Measurements from ENCODE around the gene MAT1A.

MAT1A gene

DNA sequence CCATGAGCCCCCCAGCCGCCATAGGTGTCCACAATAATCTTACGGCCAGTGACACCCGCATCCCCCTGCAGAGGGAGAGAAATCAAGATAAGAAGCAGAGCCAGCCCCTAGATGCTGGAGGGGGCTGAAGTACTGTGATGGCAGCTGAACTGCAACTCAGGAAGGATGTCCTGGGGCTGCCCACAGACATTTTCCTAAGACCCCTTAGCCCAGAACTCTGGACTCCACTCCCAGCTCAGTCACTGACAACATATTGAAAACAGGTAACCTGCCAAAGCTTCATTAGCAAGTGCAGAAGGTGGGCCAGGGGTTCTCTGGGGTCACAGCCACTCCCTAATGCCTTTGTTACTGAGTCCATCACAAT lies 14.3 kb downstream of the MAT1A start:
- no peak overlapping the region for H3K27ac ChIP-seq (ENCODE audit: low read depth, low read length)
- H3K36me3 ChIP-seq (ENCODE audit: insufficient read depth, low read length), result no peaks in the 10 kb centered on the region
- H3K79me2 ChIP-seq (ENCODE audit: control insufficient read depth, insufficient read depth, low read length, unreplicated experiment), result no peaks in the 10 kb centered on the region
- H3K27me3 ChIP-seq (ENCODE audit: insufficient read depth, low read length), result peaks cover 47% of the 10 kb centered on the region
- no peak overlapping the region for H2AFZ ChIP-seq (ENCODE audit: low read length, unreplicated experiment)
- no peak overlapping the region for H3K4me3 ChIP-seq (ENCODE audit: low read depth, low read length)
- H3K4me1 ChIP-seq (ENCODE audit: control insufficient read depth, insufficient read depth, low read length, unreplicated experiment), result peaks cover 3% of the 10 kb centered on the region

DNA sequence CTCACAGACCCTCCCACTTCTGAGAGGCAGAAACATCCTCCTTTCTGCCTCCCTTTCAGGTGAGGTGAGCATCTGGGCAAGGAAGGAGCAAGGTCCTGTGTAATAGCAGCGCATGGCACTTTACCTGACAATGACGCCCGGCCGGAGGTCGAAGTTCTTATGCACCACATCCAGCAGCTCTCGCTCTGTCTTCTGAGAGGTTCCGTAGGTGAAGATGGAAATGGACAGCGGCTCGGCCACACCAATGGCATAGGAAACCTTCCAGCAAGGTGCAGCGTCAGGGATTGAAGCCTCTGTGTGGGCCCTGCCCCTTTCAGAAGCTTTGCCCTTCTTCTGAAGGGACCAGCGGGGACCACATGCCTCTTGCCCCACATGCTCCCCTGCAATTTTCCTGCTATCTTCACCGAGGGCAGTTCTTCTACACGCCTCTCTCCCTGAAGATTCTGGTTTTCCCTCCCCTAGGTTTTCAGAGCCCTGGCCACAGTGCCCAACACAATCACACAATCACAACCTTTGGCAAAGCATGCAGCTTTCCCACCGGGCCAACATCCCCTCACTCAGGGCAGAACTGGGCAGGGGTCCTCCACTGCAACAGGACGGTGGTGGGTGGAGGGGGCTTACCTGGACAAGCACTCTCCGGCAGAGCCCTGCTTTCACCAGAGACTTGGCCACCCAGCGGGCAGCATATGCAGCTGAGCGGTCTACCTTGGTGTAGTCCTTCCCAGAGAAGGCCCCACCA lies 14.9 kb downstream of the MAT1A start:
- Histone ChIP-seq H3K27me3 (ENCODE audit: insufficient read depth, low read length) (peaks cover 47% of the 10 kb centered on the region), H2AFZ (ENCODE audit: low read length, unreplicated experiment) (no peak overlapping the region), H3K79me2 (ENCODE audit: control insufficient read depth, insufficient read depth, low read length, unreplicated experiment) (no peaks in the 10 kb centered on the region), H3K4me1 (ENCODE audit: control insufficient read depth, insufficient read depth, low read length, unreplicated experiment) (peaks cover 3% of the 10 kb centered on the region), H3K27ac (ENCODE audit: low read depth, low read length) (no peak overlapping the region), H3K36me3 (ENCODE audit: insufficient read depth, low read length) (no peaks in the 10 kb centered on the region), H3K4me3 (ENCODE audit: low read depth, low read length) (no peak overlapping the region)

DNA sequence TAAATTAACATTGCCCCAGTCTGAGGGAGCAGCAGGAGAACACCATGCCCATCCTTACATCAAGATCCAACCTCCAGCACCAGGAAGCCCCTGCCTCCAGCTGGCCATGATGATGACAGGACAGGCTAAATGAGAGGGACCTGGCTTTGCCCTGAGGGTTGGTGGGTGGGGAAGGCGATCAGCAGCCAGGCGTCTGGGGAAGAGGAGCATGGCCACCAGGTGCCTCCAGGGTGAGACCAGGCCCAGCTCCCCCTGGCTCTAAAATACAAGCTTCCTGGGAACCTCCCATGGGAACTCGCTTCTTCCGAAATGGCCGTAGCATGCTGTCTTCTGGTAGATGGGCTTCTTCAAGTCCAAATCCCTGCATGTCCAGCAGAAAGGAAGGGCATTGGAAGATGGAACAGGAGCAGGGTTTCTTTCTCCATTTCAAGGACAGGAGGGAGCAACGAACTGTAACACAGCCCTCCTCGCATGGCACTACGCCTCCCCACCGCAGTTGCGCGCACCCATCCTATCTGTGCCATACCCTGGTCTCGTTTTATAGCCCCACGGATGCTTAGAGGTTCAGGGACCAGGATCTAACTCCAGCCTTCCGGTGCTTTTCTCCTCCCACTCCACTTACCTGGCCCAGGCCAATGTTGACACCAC lies 15.8 kb downstream of the MAT1A start:
- Histone ChIP-seq H2AFZ (ENCODE audit: low read length, unreplicated experiment) (no peak overlapping the region), H3K36me3 (ENCODE audit: insufficient read depth, low read length) (no peaks in the 10 kb centered on the region)

DNA sequence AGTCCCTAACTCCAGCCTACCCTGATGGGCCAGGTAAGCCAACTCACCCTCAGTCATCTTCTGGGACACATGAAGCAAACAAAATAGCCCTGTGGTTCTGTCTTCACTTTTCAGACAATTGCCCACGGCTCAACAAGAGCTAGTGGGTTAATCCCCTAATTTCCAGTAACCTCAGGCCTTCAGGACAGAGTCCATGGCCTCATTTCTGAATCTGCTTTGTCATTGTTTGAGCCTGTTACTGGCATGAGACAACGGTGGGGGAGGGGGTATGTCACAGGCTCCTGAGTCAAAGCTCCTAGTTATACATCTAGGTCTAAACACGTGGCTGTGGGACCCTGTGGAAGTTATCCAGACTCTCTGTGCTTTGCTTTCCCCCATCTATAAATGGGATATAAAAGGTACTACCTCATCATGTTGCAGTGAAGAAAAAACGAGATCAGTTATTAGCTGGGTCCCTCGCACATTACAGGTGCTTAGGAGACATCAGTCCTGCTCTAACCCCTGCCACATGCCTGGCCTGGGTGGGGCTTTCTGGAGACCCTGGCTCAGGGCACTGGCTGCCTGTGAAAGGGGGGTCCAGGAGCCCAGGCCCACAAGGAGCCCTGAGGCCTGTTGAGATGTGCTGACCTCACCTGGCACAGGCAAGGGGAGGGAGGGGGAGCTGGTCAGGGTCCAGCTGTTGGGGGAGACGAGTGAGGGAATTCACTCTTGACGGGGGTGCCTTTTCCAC lies 16.5 kb downstream of the MAT1A start:
- H3K4me3 ChIP-seq (ENCODE audit: low read depth, low read length), result no peak overlapping the region
- H3K27me3 ChIP-seq (ENCODE audit: insufficient read depth, low read length), result peaks cover 34% of the 10 kb centered on the region
- no peaks in the 10 kb centered on the region for H3K79me2 ChIP-seq (ENCODE audit: control insufficient read depth, insufficient read depth, low read length, unreplicated experiment)
- peaks cover 3% of the 10 kb centered on the region for H3K4me1 ChIP-seq (ENCODE audit: control insufficient read depth, insufficient read depth, low read length, unreplicated experiment)
- H3K36me3 ChIP-seq (ENCODE audit: insufficient read depth, low read length), result no peaks in the 10 kb centered on the region
- no peak overlapping the region for H3K27ac ChIP-seq (ENCODE audit: low read depth, low read length)
- H2AFZ ChIP-seq (ENCODE audit: low read length, unreplicated experiment), result no peak overlapping the region

More for the DNA sequence above, 15.8 kb downstream of the MAT1A start:
- Histone ChIP-seq H3K27me3 (ENCODE audit: insufficient read depth, low read length) (peaks cover 39% of the 10 kb centered on the region), H3K4me1 (ENCODE audit: control insufficient read depth, insufficient read depth, low read length, unreplicated experiment) (peaks cover 3% of the 10 kb centered on the region), H3K4me3 (ENCODE audit: low read depth, low read length) (no peak overlapping the region), H3K27ac (ENCODE audit: low read depth, low read length) (no peak overlapping the region), H3K79me2 (ENCODE audit: control insufficient read depth, insufficient read depth, low read length, unreplicated experiment) (no peaks in the 10 kb centered on the region)

DNA sequence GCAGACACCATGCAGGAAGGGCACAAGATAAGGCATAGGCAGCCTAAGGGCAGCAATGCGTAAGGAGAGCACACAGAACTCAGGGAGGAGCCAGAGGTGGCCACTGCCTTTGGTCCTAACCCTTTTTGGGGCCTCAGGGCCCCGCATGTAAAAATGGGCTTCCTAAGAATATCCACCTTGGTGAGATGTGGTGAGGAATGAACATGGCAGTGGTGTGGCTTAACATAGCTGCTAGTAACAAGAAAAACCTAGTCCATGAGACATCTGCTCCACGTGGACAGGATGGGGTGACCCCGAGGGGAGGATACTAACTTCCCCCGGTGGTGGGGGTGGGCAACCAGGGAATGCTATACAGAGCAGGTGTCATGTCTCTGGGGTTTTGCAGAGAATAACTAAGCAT lies 18.0 kb downstream of the MAT1A start:
- Histone ChIP-seq H3K36me3 (ENCODE audit: insufficient read depth, low read length) (no peaks in the 10 kb centered on the region), H2AFZ (ENCODE audit: low read length, unreplicated experiment) (no peak overlapping the region), H3K79me2 (ENCODE audit: control insufficient read depth, insufficient read depth, low read length, unreplicated experiment) (no peaks in the 10 kb centered on the region), H3K27me3 (ENCODE audit: insufficient read depth, low read length) (peaks cover 23% of the 10 kb centered on the region), H3K4me1 (ENCODE audit: control insufficient read depth, insufficient read depth, low read length, unreplicated experiment) (peaks cover 3% of the 10 kb centered on the region), H3K4me3 (ENCODE audit: low read depth, low read length) (no peak overlapping the region), H3K27ac (ENCODE audit: low read depth, low read length) (no peak overlapping the region)

DNA sequence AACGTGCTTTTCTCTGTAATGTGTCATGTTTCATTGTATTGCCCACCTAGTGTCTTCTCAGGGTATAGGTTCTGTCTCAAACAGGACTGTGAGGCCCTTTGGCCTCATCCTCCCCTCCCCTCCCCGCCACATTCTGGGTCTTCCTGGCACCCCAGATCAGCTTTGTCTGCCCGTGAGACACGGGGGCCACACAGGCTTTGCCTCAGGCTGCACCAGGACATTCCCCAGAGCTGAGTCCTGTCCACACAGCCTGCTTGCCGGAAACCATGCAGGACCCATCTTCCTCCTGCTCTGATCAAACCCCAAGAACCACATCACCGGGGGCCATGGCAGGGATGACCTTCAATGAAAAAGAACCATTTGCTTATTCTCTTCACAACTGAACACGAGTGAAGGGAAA lies 18.6 kb downstream of the MAT1A start:
- Histone ChIP-seq H2AFZ (ENCODE audit: low read length, unreplicated experiment) (no peak overlapping the region), H3K27me3 (ENCODE audit: insufficient read depth, low read length) (peaks cover 18% of the 10 kb centered on the region), H3K4me1 (ENCODE audit: control insufficient read depth, insufficient read depth, low read length, unreplicated experiment) (peaks cover 3% of the 10 kb centered on the region), H3K4me3 (ENCODE audit: low read depth, low read length) (no peak overlapping the region), H3K27ac (ENCODE audit: low read depth, low read length) (no peak overlapping the region), H3K36me3 (ENCODE audit: insufficient read depth, low read length) (no peaks in the 10 kb centered on the region), H3K79me2 (ENCODE audit: control insufficient read depth, insufficient read depth, low read length, unreplicated experiment) (no peaks in the 10 kb centered on the region)

DNA sequence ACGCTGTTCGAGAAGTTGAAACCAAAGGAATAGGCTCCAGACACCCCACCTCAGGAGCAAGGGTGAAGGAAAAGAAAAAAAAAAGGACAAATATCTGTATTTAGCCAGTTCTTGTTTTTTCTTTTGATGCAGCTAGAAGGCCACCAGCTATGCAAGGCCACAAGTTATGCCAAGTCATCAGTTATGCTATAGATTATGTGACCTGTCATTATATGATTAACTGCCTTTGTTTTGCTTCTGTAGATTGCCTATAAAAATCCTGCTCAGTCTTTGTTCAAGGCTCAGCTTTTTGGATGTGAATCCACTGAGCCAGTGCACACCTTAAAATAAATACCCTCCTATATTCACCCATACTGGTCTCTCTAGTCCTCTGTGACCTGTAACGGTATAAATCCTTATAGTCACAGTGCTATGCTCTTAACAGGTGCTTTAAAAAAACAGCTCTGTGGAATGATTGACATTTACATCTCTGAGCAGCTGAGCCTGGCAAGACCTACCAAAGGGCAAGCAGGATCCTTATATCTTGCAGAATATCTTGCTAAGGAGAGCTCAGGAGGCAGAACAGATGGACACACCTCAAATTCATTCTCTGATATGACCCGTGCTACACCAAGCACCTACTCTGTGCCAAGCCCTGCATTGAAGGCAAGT lies 20.4 kb downstream of the MAT1A start:
- Histone ChIP-seq H3K36me3 (ENCODE audit: insufficient read depth, low read length) (no peaks in the 10 kb centered on the region), H2AFZ (ENCODE audit: low read length, unreplicated experiment) (no peak overlapping the region), H3K4me1 (ENCODE audit: control insufficient read depth, insufficient read depth, low read length, unreplicated experiment) (peaks cover 3% of the 10 kb centered on the region), H3K27ac (ENCODE audit: low read depth, low read length) (no peak overlapping the region), H3K79me2 (ENCODE audit: control insufficient read depth, insufficient read depth, low read length, unreplicated experiment) (no peaks in the 10 kb centered on the region), H3K27me3 (ENCODE audit: insufficient read depth, low read length) (peaks cover 9% of the 10 kb centered on the region; the same call in 1 of the 2 replicates), H3K4me3 (ENCODE audit: low read depth, low read length) (no peak overlapping the region)

DNA sequence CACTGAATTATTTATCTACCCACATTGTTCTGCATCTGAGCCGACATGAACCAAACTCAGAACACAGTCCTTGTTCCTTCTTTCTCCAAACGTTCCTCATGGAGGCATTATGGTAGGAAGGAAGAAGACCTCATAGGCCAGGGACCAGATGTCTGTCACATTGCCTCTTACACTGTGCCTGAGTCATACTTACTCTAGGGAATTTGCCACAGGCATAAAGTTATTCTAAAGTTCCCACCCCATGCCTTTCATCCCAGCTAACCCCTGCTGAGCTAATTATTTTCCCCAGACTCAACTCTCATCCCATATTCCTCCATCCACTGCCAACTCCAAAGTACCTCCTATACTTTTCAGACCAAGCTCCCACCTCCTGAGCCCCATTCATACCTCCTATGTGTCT lies 21.2 kb downstream of the MAT1A start:
- Histone ChIP-seq H3K27me3 (ENCODE audit: insufficient read depth, low read length) (peaks cover 14% of the 10 kb centered on the region; the same call in 1 of the 2 replicates), H2AFZ (ENCODE audit: low read length, unreplicated experiment) (no peak overlapping the region), H3K4me3 (ENCODE audit: low read depth, low read length) (no peak overlapping the region), H3K4me1 (ENCODE audit: control insufficient read depth, insufficient read depth, low read length, unreplicated experiment) (peaks cover 3% of the 10 kb centered on the region), H3K27ac (ENCODE audit: low read depth, low read length) (no peak overlapping the region), H3K36me3 (ENCODE audit: insufficient read depth, low read length) (no peaks in the 10 kb centered on the region), H3K79me2 (ENCODE audit: control insufficient read depth, insufficient read depth, low read length, unreplicated experiment) (no peaks in the 10 kb centered on the region)

DNA sequence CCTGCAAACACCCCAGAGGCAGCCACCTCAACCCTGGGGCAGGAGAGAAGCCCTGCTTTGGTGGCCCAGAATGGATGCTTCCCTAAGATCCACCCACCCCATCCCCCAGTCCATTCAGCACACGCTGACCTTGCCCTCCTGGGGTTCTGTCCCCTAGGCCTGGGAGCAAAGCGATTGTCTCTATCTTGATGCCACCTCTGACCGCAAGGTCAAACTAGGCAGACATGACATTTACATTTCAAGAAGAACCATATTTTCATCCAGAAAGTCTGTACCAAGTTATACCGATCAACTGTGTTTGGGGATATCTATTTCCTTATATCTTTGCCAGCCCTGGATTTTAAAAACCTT lies 23.0 kb downstream of the MAT1A start:
- Histone ChIP-seq H2AFZ (ENCODE audit: low read length, unreplicated experiment) (no peak overlapping the region), H3K27ac (ENCODE audit: low read depth, low read length) (no peak overlapping the region), H3K4me1 (ENCODE audit: control insufficient read depth, insufficient read depth, low read length, unreplicated experiment) (no peaks in the 10 kb centered on the region), H3K4me3 (ENCODE audit: low read depth, low read length) (no peak overlapping the region), H3K27me3 (ENCODE audit: insufficient read depth, low read length) (peaks cover 18% of the 10 kb centered on the region; the same call in 1 of the 2 replicates), H3K79me2 (ENCODE audit: control insufficient read depth, insufficient read depth, low read length, unreplicated experiment) (no peaks in the 10 kb centered on the region), H3K36me3 (ENCODE audit: insufficient read depth, low read length) (no peaks in the 10 kb centered on the region)

DNA sequence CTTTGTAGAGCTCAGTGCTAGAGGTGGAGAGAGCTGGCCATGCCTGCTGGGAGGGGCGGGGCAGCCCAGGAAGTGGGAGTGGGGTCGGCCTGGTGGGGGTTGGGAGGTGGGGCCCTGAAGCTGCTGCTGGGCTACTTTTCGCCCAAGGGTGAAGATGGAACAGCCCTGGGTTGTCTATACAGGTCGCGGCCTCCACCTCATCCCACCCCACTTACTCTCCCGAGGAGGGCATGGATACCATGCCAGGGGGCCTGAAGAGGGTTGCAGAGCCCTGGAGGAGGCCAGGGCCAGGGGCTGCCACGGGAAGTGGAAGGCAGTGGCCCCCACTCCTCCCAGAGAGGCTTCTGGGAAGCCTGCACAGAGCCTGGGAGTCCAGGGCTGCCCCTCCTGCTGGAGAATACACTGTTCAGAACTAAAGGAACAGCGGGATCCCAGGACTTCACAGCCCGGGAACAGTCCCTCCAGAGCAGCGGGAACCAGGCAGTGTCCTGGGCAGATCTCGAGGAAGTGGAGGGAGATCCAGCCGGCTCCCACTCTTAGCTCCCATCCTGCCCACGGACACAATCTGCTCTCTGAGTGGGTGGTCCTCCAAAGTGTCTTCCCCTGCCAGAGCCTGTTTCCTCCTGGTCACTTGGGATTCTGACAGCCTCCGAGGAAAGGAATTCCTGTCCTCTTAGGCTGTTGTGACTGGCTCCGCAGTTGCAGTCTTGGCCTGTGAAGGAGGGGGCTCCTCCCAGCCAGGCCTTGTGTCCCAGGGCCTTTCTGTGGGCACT lies 23.5 kb downstream of the MAT1A start:
- peaks cover 13% of the 10 kb centered on the region; the same call in 1 of the 2 replicates for H3K27me3 ChIP-seq (ENCODE audit: insufficient read depth, low read length)

More for the DNA sequence above, 23.5 kb downstream of the MAT1A start:
- Histone ChIP-seq H3K27ac (ENCODE audit: low read depth, low read length) (no peak overlapping the region), H2AFZ (ENCODE audit: low read length, unreplicated experiment) (no peak overlapping the region), H3K79me2 (ENCODE audit: control insufficient read depth, insufficient read depth, low read length, unreplicated experiment) (no peaks in the 10 kb centered on the region), H3K36me3 (ENCODE audit: insufficient read depth, low read length) (no peaks in the 10 kb centered on the region), H3K4me3 (ENCODE audit: low read depth, low read length) (no peak overlapping the region), H3K4me1 (ENCODE audit: control insufficient read depth, insufficient read depth, low read length, unreplicated experiment) (no peaks in the 10 kb centered on the region)
